Gastrocnemius medialis (tissue), 4 donors: ENCODE data around the gene RPS6KL1. TPM values are rescaled to one million over a fixed set of nuclear protein-coding genes. Genes with fewer than 3 reads are reported as not detected.

Source experiments
- ATAC-seq, 2 donors: fragments of 150-250 bp; one replicate each; pipeline ENCODE4 v1.9.1; 2016
- DNase-seq, 2 donors: peaks; one replicate each; pipeline ENCODE4 v3.0.0-alpha.2; 2019
- H3K27ac ChIP-seq, 4 donors: fragments of 200-600 bp; sonication (generic); 1 replicate in 1 of 4; 2 replicates in 3 of 4; pipeline ENCODE4 v1.5.1; 2016 to 2018; ENCODE audit warnings: mild to moderate bottlenecking in 2 of 4, moderate library complexity in 1 of 4
- H3K27me3 ChIP-seq, 3 donors: fragments of 200-600 bp; sonication (generic) in 2 of 3; 1 replicate in 1 of 3; 2 replicates in 2 of 3; pipeline versions ENCODE4 v1.5.1 to v1.6.0; 2016 to 2019; ENCODE audit warnings: mild to moderate bottlenecking in 1 of 3, moderate library complexity in 1 of 3
- H3K36me3 ChIP-seq, 2 donors: fragments of 200-600 bp; sonication (generic) in 1 of 2; one replicate each; pipeline ENCODE4 v1.5.1; 2017 to 2018
- H3K4me1 ChIP-seq, 2 donors: fragments of 200-600 bp; sonication (generic) in 1 of 2; one replicate each; pipeline ENCODE4 v1.5.1; 2016 to 2017; ENCODE audit warnings: mild to moderate bottlenecking in 2 of 2
- H3K4me3 ChIP-seq, 4 donors: fragments of 200-600 bp; sonication (generic) in 3 of 4; 1 replicate in 1 of 4; 2 replicates in 3 of 4; pipeline ENCODE4 v1.5.1; 2016 to 2019; ENCODE audit warnings: mild to moderate bottlenecking in 2 of 4
- H3K9me3 ChIP-seq, 3 donors: fragments of 200-600 bp; sonication (generic) in 2 of 3; 1 replicate in 1 of 3; 2 replicates in 2 of 3; pipeline ENCODE4 v1.5.1; 2016 to 2019
- POLR2A ChIP-seq, 2 donors: fragments of 450-650 bp; IDR thresholded peaks; one replicate each; pipeline ENCODE4 v1.6.1; 2017; ENCODE audit warnings: antibody characterized with exemption in 2 of 2, mild to moderate bottlenecking in 2 of 2, moderate library complexity in 2 of 2
- in situ Hi-C, 4 donors: fragments of 200-750 bp; cut with MboI; loops; one replicate each; pipeline versions ENCODE4 v1.15.0 to v1.8.0; 2017; ENCODE audit warnings: low sequenced_read_pairs in 4 of 4
- intact Hi-C: fragments of 100-400 bp; cut with DNase I; formaldehyde crosslinking; loops from one replicate; pipeline ENCODE4 v1.15.1; 2023; ENCODE audit warnings: low total_unique reads
- total RNA-seq, 4 donors: library from RNA; depleted of rRNA; stranded (reverse); fragments of >200 nt; gene quantifications; one replicate each; pipeline versions ENCODE4 v1.1.0 to v1.2.3, GENCODE V29; 2016
- TF ChIP-seq, protein P1 (sequence below), 5 experiments: fragments of 450-650 bp in 3 of 5; fragments of 200-600 bp in 2 of 5; sonication (generic) in 2 of 5; IDR thresholded peaks in 4 of 5; conservative IDR thresholded peaks in 1 of 5; 1 replicate in 4 of 5; 2 replicates in 1 of 5; pipeline ENCODE4 v1.5.1; 2016 to 2019; ENCODE audit warnings: antibody characterized with exemption in 5 of 5, mild to moderate bottlenecking in 3 of 5, moderate library complexity in 3 of 5

Gene RPS6KL1
- total RNA-seq, 4 donors from 2014 or later: 11.7 to 34.4 (median 18.7) TPM

DNA sequence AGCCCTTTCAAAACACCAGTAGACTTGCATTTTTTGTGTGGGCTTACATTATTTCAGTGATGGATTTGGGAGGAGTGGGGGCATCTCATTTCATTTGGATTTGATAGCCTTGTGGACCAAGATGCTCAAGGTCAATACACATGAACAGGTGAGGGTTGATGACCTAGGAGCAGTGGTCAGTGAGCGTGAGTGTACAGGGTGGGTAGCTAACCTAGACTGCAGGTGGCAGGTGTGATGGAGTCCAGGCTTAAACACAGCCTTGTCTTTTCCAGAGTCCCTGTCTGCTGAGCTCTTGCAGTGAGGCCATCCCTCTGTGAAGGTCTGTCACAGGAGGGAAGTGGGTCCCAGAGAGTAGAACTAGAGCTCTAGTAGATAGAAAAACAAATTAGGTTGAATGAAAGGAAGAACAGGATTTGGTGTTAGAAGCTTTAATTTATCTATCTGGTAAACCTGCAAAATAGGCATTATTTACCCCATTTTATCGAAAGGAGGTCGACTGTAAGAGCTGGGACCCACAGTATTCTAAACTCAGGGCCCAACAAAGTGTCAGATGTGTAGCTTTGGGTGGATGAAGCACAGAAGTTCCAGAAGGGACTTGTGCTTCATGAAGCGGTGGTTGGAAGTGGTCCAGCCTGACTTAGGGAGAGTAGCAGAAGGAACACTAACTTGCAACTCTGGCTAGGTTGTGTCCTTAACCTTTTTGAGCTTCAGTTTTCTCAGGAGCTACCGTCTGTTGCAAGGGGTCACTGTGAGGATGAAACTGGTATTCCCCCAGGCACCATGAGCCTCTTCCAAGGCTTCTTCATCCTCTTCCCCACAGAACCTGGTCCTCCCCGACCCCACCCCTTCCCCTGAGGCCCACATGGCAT is 18.2 kb downstream of the RPS6KL1 start:
- H3K36me3 ChIP-seq: peaks cover 4 to 38% of the 10 kb centered on the region in 2 donors
- peak overlapping the region in 1 of 4 donors; percentile 29 for H3K27ac ChIP-seq
- no peaks in the 10 kb centered on the region for H3K27me3 ChIP-seq
- ATAC-seq: no peak
- H3K9me3 ChIP-seq: no peaks in the 10 kb centered on the region
- no peak for TF ChIP-seq POLR2A (IDR thresholded peaks at IDR 0.05)
- TF ChIP-seq, protein P1, sequence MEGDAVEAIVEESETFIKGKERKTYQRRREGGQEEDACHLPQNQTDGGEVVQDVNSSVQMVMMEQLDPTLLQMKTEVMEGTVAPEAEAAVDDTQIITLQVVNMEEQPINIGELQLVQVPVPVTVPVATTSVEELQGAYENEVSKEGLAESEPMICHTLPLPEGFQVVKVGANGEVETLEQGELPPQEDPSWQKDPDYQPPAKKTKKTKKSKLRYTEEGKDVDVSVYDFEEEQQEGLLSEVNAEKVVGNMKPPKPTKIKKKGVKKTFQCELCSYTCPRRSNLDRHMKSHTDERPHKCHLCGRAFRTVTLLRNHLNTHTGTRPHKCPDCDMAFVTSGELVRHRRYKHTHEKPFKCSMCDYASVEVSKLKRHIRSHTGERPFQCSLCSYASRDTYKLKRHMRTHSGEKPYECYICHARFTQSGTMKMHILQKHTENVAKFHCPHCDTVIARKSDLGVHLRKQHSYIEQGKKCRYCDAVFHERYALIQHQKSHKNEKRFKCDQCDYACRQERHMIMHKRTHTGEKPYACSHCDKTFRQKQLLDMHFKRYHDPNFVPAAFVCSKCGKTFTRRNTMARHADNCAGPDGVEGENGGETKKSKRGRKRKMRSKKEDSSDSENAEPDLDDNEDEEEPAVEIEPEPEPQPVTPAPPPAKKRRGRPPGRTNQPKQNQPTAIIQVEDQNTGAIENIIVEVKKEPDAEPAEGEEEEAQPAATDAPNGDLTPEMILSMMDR (IDR thresholded peaks at IDR 0.05 in 4 of 5, conservative IDR thresholded peaks at IDR 0.05 in 1 of 5): no peak
- no peak for DNase-seq
- intact Hi-C loops: loop anchor here (1.0 kb wide), 1 partner anchor 44 kb away; no protein-coding TSS in a partner anchor
- in situ Hi-C loops: loop anchor here in 1 of 4 donors (5.0 kb wide), 1 partner anchor 43 kb away; no protein-coding TSS in a partner anchor
- no peak overlapping the region for H3K4me3 ChIP-seq
- peaks cover 19 to 30% of the 10 kb centered on the region in 2 donors for H3K4me1 ChIP-seq

DNA sequence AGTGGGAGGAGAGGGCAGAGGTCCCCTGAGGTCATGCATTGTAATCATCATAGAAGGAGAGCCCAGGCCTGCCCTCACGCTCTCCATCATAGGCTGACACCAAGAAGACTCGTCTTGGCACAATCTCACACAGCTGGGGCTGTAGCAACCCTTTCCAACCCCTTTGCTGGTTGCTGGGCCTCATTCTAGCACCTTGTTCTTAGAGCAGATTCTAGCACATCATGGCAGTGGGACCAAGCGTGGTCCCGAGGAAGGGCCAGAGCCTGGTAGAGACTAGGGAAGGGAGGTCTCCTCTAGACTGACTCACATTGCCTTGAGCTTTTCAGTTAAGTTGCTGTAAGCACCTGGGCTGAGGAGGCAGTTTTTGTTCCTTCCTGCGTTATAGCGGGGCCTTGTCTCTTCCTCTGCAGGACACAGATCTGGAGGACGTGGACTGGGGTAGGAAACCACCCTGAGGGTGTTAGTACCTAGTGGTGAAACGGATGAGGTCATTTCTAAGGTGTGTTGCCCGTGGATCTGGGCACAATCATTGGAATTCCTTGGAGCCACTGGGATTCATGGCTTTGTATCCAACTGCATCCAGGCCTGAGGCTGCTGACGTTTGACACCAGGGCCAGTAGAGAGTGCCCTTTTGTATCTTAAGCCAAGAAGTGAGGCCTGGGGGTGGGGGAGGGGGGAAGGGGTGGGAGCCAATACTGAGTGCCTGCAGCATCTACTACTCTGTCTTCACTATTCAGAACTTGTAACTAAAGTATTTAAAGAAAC is 19.9 kb downstream of the RPS6KL1 start:
- Histone ChIP-seq H3K27me3 (no peaks in the 10 kb centered on the region), H3K9me3 (no peaks in the 10 kb centered on the region), H3K36me3 (peaks cover 11 to 55% of the 10 kb centered on the region in 2 donors), H3K4me3 (no peak overlapping the region), H3K4me1 (peaks cover 18 to 26% of the 10 kb centered on the region in 2 donors), H3K27ac (no peak overlapping the region)
- DNase-seq (no peak), ATAC-seq (no peak)
- intact Hi-C loops: no loop called here
- TF ChIP-seq, protein P1 (IDR thresholded peaks at IDR 0.05 in 4 of 5, conservative IDR thresholded peaks at IDR 0.05 in 1 of 5): no peak
- no peak for TF ChIP-seq POLR2A (IDR thresholded peaks at IDR 0.05)
- in situ Hi-C loops: loop anchor here in 1 of 4 donors (5.0 kb wide), 1 partner anchor 41 kb away; no protein-coding TSS in a partner anchor

DNA sequence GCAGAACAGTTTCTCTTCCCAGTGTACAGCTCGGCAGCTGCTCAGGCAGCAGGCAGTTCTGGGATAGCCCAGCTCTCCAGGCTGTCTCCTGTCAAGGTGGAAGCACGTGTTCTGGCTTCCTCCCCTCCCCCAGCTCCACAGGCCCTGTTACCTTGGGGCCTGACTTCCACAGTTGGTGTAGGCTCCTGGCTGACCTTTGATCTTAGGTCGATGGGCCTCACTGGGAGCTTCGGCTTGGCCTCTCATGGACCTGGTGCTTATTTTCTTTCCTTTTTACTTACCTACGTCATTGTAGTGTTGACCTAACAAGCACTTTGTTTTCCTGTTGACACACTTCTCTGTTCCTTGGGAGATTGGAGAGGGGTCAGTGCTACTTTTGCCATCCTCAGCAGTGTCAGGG is 24.4 kb downstream of the RPS6KL1 start:
- Histone ChIP-seq H3K27me3 (no peaks in the 10 kb centered on the region), H3K27ac (no peak overlapping the region), H3K9me3 (no peaks in the 10 kb centered on the region), H3K36me3 (peaks cover 11 to 95% of the 10 kb centered on the region in 2 donors), H3K4me3 (no peak overlapping the region), H3K4me1 (no peaks in the 10 kb centered on the region)
- in situ Hi-C loops: loop anchor here in 1 of 4 donors (5.0 kb wide), 1 partner anchor 36 kb away; no protein-coding TSS in a partner anchor
- TF ChIP-seq POLR2A (IDR thresholded peaks at IDR 0.05): no peak
- TF ChIP-seq, protein P1 (IDR thresholded peaks at IDR 0.05 in 4 of 5, conservative IDR thresholded peaks at IDR 0.05 in 1 of 5): no peak
- DNase-seq (no peak), ATAC-seq (no peak)
- intact Hi-C loops: no loop called here

DNA sequence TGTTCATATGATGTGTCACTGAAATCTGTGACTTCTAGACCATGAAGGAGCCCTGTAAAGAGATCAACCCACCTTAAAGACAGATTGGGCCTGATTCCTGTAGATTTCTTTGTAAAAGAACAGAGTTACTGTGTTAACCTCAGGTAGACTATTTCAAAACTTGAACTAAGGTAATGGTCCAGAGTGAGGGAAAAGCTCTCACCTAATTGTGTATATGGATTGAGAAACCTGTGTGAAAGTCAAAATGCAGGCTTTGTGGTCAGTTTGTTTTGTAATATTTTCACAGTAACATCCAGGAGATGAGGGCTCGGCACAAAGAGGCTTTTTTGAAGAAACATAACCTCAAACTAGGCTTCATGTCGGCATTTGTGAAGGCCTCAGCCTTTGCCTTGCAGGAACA is 25.0 kb downstream of the RPS6KL1 start:
- Histone ChIP-seq H3K4me3 (no peak overlapping the region), H3K27ac (no peak overlapping the region), H3K27me3 (no peaks in the 10 kb centered on the region), H3K36me3 (peaks cover 11 to 99% of the 10 kb centered on the region in 2 donors), H3K4me1 (no peaks in the 10 kb centered on the region), H3K9me3 (no peaks in the 10 kb centered on the region)
- ATAC-seq (no peak), DNase-seq (no peak)
- intact Hi-C loops (no loop called here), in situ Hi-C loops (loop anchor here in 1 of 4 donors (5.0 kb wide), 1 partner anchor 36 kb away; no protein-coding TSS in a partner anchor)
- TF ChIP-seq, protein P1 (IDR thresholded peaks at IDR 0.05 in 4 of 5, conservative IDR thresholded peaks at IDR 0.05 in 1 of 5): no peak
- no peak for TF ChIP-seq POLR2A (IDR thresholded peaks at IDR 0.05)
